Spleen (tissue), 7 donors: Measurements from ENCODE around the gene STARD13.

Experiments used
- POLR2A ChIP-seq, 3 donors: fragments of 450-650 bp; IDR thresholded peaks; one replicate each; pipeline ENCODE4 v1.5.1; 2017; ENCODE audit warnings: antibody characterized with exemption in 3 of 3, mild to moderate bottlenecking in 1 of 3
- POLR2AphosphoS5 ChIP-seq, 3 donors: sonication (generic); formaldehyde crosslinking; IDR thresholded peaks; one replicate each; pipeline ENCODE4 v1.5.1; 2017; ENCODE audit warnings: antibody characterized with exemption in 3 of 3
- TF ChIP-seq, protein P1 (sequence below), 11 experiments: fragments of 200-600 bp in 7 of 11; fragments of 450-650 bp in 4 of 11; sonication (generic) in 4 of 11; IDR thresholded peaks in 8 of 11; conservative IDR thresholded peaks in 3 of 11; 1 replicate in 7 of 11; 2 replicates in 4 of 11; pipeline versions ENCODE4 v1.4.0 to v1.8.0; 2016 to 2021; ENCODE audit warnings: antibody characterized with exemption in 11 of 11, inconsistent platforms in 4 of 11, mild to moderate bottlenecking in 1 of 11
- donor health status: DM: no; HTN: no; CAD: no; lungs with moderate emphysema.
- donor health status: DM: no; HTN: no; CAD: no.
- donor health status: DM: no; HTN: no; CAD: no.

- TF ChIP-seq POLR2AphosphoS5 (IDR thresholded peaks at IDR 0.05) (no peak), POLR2A (IDR thresholded peaks at IDR 0.05) (no peak)
- TF ChIP-seq, protein P1, sequence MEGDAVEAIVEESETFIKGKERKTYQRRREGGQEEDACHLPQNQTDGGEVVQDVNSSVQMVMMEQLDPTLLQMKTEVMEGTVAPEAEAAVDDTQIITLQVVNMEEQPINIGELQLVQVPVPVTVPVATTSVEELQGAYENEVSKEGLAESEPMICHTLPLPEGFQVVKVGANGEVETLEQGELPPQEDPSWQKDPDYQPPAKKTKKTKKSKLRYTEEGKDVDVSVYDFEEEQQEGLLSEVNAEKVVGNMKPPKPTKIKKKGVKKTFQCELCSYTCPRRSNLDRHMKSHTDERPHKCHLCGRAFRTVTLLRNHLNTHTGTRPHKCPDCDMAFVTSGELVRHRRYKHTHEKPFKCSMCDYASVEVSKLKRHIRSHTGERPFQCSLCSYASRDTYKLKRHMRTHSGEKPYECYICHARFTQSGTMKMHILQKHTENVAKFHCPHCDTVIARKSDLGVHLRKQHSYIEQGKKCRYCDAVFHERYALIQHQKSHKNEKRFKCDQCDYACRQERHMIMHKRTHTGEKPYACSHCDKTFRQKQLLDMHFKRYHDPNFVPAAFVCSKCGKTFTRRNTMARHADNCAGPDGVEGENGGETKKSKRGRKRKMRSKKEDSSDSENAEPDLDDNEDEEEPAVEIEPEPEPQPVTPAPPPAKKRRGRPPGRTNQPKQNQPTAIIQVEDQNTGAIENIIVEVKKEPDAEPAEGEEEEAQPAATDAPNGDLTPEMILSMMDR (IDR thresholded peaks at IDR 0.05 in 8 of 11, conservative IDR thresholded peaks at IDR 0.05 in 3 of 11): no peak
Observed at GRCh38 chr13:33168321-33168960, 117.1 kb downstream of the STARD13 start.
